K562 (cell line): ENCODE data around the gene AACS. TPM values are rescaled to one million over a fixed set of nuclear protein-coding genes. Genes with fewer than 3 reads are reported as not detected.

Experiments
- ATAC-seq: fragments of 200-7000 bp; cut with Tn5 transposase; 3 replicates; pipeline ENCODE4 v1.9.1; 2020; ENCODE audit warnings: moderate library complexity
- BruUV-seq: library from RNA; stranded (reverse); fragments of 400-500 nt; replicated peaks from 2 replicates; lab custom pipeline; 2021; lab: Mats Ljungman, UMichigan
- CTCF ChIA-PET: fragments of 300-600 bp; formaldehyde crosslinking; extraction: SDS; loops from one replicate; lab custom pipeline; 2021; ENCODE audit warnings: low intra/inter-chr PET ratio; lab: Yijun Ruan, JAX
- POLR2A ChIA-PET: fragments of 300-600, 350-650 bp; sonication (Branson Sonifier 250); formaldehyde crosslinking; extraction: SDS; loops from one replicate; lab custom pipeline; 2021; ENCODE audit warnings: antibody characterized with exemption, inconsistent platforms; lab: Yijun Ruan, JAX
- DNase-seq, 4 experiments: peaks; one replicate each; pipeline versions ENCODE4 v3.0.0 to v3.0.0-alpha.2; 2011 to 2018; ENCODE audit warnings: low spot score in 3 of 4, mixed read lengths in 3 of 4; ENCODE audit errors: extremely low read depth in 1 of 4
- FAIRE-seq: peaks from 2 replicates; lab custom pipeline; 2011; peaks lifted over from hg19 to GRCh38; lab: Jason Lieb, UNC
- H2AFZ ChIP-seq: 2 replicates; pipeline ENCODE4 v1.6.0; 2011; ENCODE audit warnings: low read depth, low read length, control low read depth, inconsistent platforms
- H3K27ac ChIP-seq: fragments of 200-600 bp; 3 replicates; pipeline ENCODE4 v1.8.0; 2011; ENCODE audit warnings: low read depth, mild to moderate bottlenecking, control low read depth, inconsistent platforms, low read length, moderate library complexity, mixed read lengths; ENCODE audit errors: extremely low read depth
- H3K27me3 ChIP-seq, 2 experiments: fragments of 300-600 bp in 1 of 2; 2 replicates in 1 of 2; 3 replicates in 1 of 2; pipeline versions ENCODE4 v1.6.0 to v1.8.0; 2011; ENCODE audit warnings: inconsistent platforms in 2 of 2, low read length in 2 of 2, mild to moderate bottlenecking in 1 of 2, mixed read lengths in 1 of 2, moderate library complexity in 1 of 2; ENCODE audit not compliant: control insufficient read depth in 2 of 2, insufficient read depth in 2 of 2
- H3K36me3 ChIP-seq: fragments of 300-600 bp; 3 replicates; pipeline ENCODE4 v1.8.0; 2011; ENCODE audit warnings: mild to moderate bottlenecking, low read length, inconsistent platforms; ENCODE audit not compliant: control insufficient read depth, insufficient read depth
- H3K4me1 ChIP-seq, 2 experiments: fragments of 200-600 bp in 1 of 2; replicated peaks in 1 of 2; 2 replicates in 1 of 2; 3 replicates in 1 of 2; pipeline versions ENCODE4 v1.5.1 to v1.8.0; 2011; ENCODE audit warnings: inconsistent platforms in 2 of 2, low read length in 2 of 2, mild to moderate bottlenecking in 1 of 2, mixed read lengths in 1 of 2, moderate library complexity in 1 of 2; ENCODE audit not compliant: control insufficient read depth in 2 of 2, insufficient read depth in 2 of 2
- H3K4me2 ChIP-seq: 2 replicates; pipeline ENCODE4 v1.6.1; 2011; ENCODE audit warnings: low read length, control low read depth, inconsistent platforms, mixed read lengths; ENCODE audit not compliant: insufficient read depth
- H3K4me3 ChIP-seq: fragments of 200-600 bp; sonication (generic), shearing (Covaris generic); 2 replicates; pipeline ENCODE4 v1.5.1; 2016; ENCODE audit warnings: control low read depth, inconsistent platforms
- H3K79me2 ChIP-seq: fragments of 200-600 bp; 3 replicates; pipeline ENCODE4 v1.8.0; 2011; ENCODE audit warnings: low read length, inconsistent platforms; ENCODE audit not compliant: control insufficient read depth, insufficient read depth
- H3K9ac ChIP-seq, 2 experiments: 2 replicates each; pipeline versions ENCODE4 v1.6.0 to v1.6.1; 2011; ENCODE audit warnings: low read depth in 2 of 2, low read length in 2 of 2, control low read depth in 1 of 2, inconsistent platforms in 1 of 2, mild to moderate bottlenecking in 1 of 2, mixed read lengths in 1 of 2; ENCODE audit not compliant: insufficient read depth in 1 of 2
- H3K9me1 ChIP-seq: one replicate; pipeline ENCODE4 v1.6.0; 2011; ENCODE audit warnings: inconsistent platforms, mild to moderate bottlenecking, low read length, moderate library complexity; ENCODE audit not compliant: control insufficient read depth, insufficient read depth
- H3K9me3 ChIP-seq: replicated peaks from 2 replicates; pipeline ENCODE4 v1.5.1; 2011; ENCODE audit warnings: low read depth, low read length, inconsistent platforms; ENCODE audit not compliant: control insufficient read depth, insufficient read depth
- H4K20me1 ChIP-seq: replicated peaks from 2 replicates; pipeline ENCODE4 v1.6.1; 2011; ENCODE audit warnings: low read length, inconsistent platforms, mixed read lengths; ENCODE audit not compliant: control insufficient read depth, insufficient read depth
- CREM ChIP-seq: IDR thresholded peaks from 2 replicates; pipeline ENCODE4 v1.6.1; 2014; ENCODE audit warnings: antibody characterized with exemption, low read depth
- MTA1 ChIP-seq: fragments of 450-650 bp; IDR thresholded peaks from 2 replicates; pipeline ENCODE4 v1.6.1; 2017; ENCODE audit warnings: borderline replicate concordance
- RBM17 ChIP-seq: fragments of 200-400 bp; formaldehyde crosslinking; IDR thresholded peaks from 2 replicates; pipeline ENCODE4 v1.6.1; 2017; ENCODE audit warnings: low read depth, mild to moderate bottlenecking, low read length, borderline replicate concordance
- SETDB1 ChIP-seq: IDR thresholded peaks from one replicate; pipeline ENCODE4 v1.6.1; 2012; ENCODE audit warnings: low read length, control low read depth, inconsistent platforms
- TCFL5 ChIP-seq: fragments of 250-450 bp; sonication (Bioruptor Pico); conservative IDR thresholded peaks from 2 replicates; pipeline ENCODE4 v1.6.1; 2021; ENCODE audit warnings: mild to moderate bottlenecking, moderate library complexity, matching md5 sums
- ZBTB34 ChIP-seq: fragments of 250-450 bp; sonication (Bioruptor Pico); IDR thresholded peaks from 2 replicates; pipeline ENCODE4 v1.8.0; 2021; ENCODE audit warnings: mild to moderate bottlenecking, moderate library complexity
- ZMIZ1 ChIP-seq, 2 experiments: fragments of 150-350 bp in 1 of 2; IDR thresholded peaks; 2 replicates each; pipeline ENCODE4 v1.6.1; 2012 to 2016; ENCODE audit warnings: low read depth in 2 of 2, low read length in 2 of 2, mild to moderate bottlenecking in 1 of 2, moderate library complexity in 1 of 2
- WGBS: fragments of 100-300 bp; shearing (Covaris generic); methylation state at CpG from one replicate; pipeline ENCODE4 v1.1.6; 2016; ENCODE audit warnings: low coverage, mixed read lengths; ENCODE audit not compliant: insufficient coverage; ENCODE audit errors: missing lambda C conversion rate; 5-methylcytosine and 5-hydroxymethylcytosine counted together
- in situ Hi-C: fragments of 300-500 bp; cut with MboI; formaldehyde crosslinking; loops from 4 replicates; pipeline ENCODE4 v1.15.0; 2018; ENCODE audit warnings: inconsistent platforms, mixed read lengths
- intact Hi-C: fragments of 100-400 bp; cut with micrococcal nuclease; formaldehyde crosslinking; loops from 2 replicates; pipeline ENCODE4 v1.14.2; 2022
- polyA plus RNA-seq, 8 experiments: library from polyadenylated mRNA; depleted of rRNA in 4 of 8; stranded (reverse) in 5 of 8; unstranded in 3 of 8; fragments of >200 nt; fragmentation: Nextera tagmentation in 2 of 8; fragmentation: Illumina TruSeq in 1 of 8; extraction: Ambion mirVana in 2 of 8; extraction: Trizol in 1 of 8; gene quantifications; 2 replicates each; pipeline versions ENCODE4 v1.2.1 to v1.2.3, GENCODE V29; 2011 to 2014; ENCODE audit warnings: inconsistent platforms in 1 of 8, missing spikeins in 1 of 8
- total RNA-seq, 7 experiments: library from RNA; depleted of rRNA in 6 of 7; stranded (reverse); fragments of >200 nt in 6 of 7; fragmentation: Illumina TruSeq in 2 of 7; extraction: Trizol in 2 of 7; gene quantifications; 2 replicates each; pipeline versions ENCODE4 v1.2.1 to v1.2.3, GENCODE V29; 2011 to 2021; ENCODE audit warnings: low replicate concordance in 1 of 7
- TF ChIP-seq, protein P1 (sequence below): sonication (generic); formaldehyde crosslinking; IDR thresholded peaks from 2 replicates; pipeline ENCODE4 v1.8.0; 2022; ENCODE audit warnings: mild to moderate bottlenecking, missing genetic modification reagents, borderline replicate concordance

AACS gene
- total and polyA plus RNA-seq, 9 of the 15 experiments (the other 6 are each of a cell fraction or from before 2014, with no cell fraction given), result 2.4 to 13.0 (median 6.0) TPM

- H3K4me3 ChIP-seq, result no peak overlapping the region
- H4K20me1 ChIP-seq, result no peaks in the 10 kb centered on the region
- intact Hi-C loops (no loop called here), in situ Hi-C loops (no loop called here)
- no peaks in the 10 kb centered on the region for H3K9me3 ChIP-seq
- no peak overlapping the region for H2AFZ ChIP-seq
- H3K27ac ChIP-seq, result no peak overlapping the region
- peaks cover 19% of the 10 kb centered on the region; the same call in 2 of the 3 replicates for H3K36me3 ChIP-seq
- POLR2A ChIA-PET, result interaction anchor here (0.8 to 1.0 kb wide), 2 partner anchors 11 to 19 kb away, joined by 3 read pairs; no protein-coding TSS in a partner anchor
- H3K4me2 ChIP-seq, result no peak overlapping the region
- BruUV-seq, result no TSS peak
- DNase-seq, result no peak
- H3K79me2 ChIP-seq, result no peaks in the 10 kb centered on the region
- ATAC-seq, result no peak
- WGBS, result 62% methylated on average over 11 of the region's 11 CpGs
- FAIRE-seq, result no peak
- H3K27me3 ChIP-seq, result no peaks in the 10 kb centered on the region
- H3K9ac ChIP-seq, result no peak overlapping the region
- no peaks in the 10 kb centered on the region for H3K9me1 ChIP-seq
- H3K4me1 ChIP-seq, result no peaks in the 10 kb centered on the region; a peak in 1 of 5 replicates
- CTCF ChIA-PET, result no interaction called here
- TF ChIP-seq SETDB1 (no peak), TCFL5 (CRISPR knock-in tag) (no peak), ZBTB34 (CRISPR knock-in tag) (no peak), ZMIZ1 (IDR thresholded peaks at IDR 0.05; ENCODE audit: low read depth in 2 of 2, low read length in 2 of 2) (no peak), CREM (no peak), MTA1 (no peak), RBM17 (no peak)
- TF ChIP-seq, protein P1, sequence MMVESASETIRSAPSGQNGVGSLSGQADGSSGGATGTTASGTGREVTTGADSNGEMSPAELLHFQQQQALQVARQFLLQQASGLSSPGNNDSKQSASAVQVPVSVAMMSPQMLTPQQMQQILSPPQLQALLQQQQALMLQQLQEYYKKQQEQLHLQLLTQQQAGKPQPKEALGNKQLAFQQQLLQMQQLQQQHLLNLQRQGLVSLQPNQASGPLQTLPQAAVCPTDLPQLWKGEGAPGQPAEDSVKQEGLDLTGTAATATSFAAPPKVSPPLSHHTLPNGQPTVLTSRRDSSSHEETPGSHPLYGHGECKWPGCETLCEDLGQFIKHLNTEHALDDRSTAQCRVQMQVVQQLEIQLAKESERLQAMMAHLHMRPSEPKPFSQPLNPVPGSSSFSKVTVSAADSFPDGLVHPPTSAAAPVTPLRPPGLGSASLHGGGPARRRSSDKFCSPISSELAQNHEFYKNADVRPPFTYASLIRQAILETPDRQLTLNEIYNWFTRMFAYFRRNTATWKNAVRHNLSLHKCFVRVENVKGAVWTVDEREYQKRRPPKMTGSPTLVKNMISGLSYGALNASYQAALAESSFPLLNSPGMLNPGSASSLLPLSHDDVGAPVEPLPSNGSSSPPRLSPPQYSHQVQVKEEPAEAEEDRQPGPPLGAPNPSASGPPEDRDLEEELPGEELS (CRISPR knock-in tag), result no peak
These were observed 16.2 kb downstream of the AACS start for GRCh38 chr12:125081427-125081826.
